Astrocyte (in vitro differentiated cells and primary cell): ENCODE measurements around the gene FAM200A.

ENCODE experiments used
- EZH2 ChIP-seq: IDR thresholded peaks from 2 replicates; pipeline ENCODE4 v1.6.1; 2012; ENCODE audit warnings: mild to moderate bottlenecking, low read length, inconsistent platforms; ENCODE audit not compliant: insufficient read depth
- TF ChIP-seq, protein P1 (sequence below): IDR thresholded peaks from 2 replicates; pipeline ENCODE4 v1.5.1; 2011; ENCODE audit warnings: low read depth, mild to moderate bottlenecking, inconsistent platforms, low read length, moderate library complexity; ENCODE audit not compliant: insufficient read depth

DNA sequence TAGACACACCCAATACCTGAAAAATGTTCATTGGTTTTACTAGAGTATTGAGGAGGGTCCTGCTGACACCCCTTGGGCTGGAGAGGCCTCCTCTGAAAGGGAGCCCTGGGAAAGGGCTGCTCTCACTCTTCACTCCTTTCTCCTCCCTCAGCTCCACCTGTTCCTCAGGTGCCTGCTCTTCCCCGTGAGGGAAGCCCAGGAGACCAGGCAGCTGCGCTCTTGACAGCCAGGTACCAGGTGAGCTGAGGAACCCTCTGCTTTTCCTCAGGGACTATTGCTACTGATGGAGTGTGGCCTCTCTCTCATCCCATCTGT is 9.8 kb upstream of the FAM200A start:
- TF ChIP-seq, protein P1, sequence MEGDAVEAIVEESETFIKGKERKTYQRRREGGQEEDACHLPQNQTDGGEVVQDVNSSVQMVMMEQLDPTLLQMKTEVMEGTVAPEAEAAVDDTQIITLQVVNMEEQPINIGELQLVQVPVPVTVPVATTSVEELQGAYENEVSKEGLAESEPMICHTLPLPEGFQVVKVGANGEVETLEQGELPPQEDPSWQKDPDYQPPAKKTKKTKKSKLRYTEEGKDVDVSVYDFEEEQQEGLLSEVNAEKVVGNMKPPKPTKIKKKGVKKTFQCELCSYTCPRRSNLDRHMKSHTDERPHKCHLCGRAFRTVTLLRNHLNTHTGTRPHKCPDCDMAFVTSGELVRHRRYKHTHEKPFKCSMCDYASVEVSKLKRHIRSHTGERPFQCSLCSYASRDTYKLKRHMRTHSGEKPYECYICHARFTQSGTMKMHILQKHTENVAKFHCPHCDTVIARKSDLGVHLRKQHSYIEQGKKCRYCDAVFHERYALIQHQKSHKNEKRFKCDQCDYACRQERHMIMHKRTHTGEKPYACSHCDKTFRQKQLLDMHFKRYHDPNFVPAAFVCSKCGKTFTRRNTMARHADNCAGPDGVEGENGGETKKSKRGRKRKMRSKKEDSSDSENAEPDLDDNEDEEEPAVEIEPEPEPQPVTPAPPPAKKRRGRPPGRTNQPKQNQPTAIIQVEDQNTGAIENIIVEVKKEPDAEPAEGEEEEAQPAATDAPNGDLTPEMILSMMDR = no peak
- no peak for TF ChIP-seq EZH2
